Stimulated activated CD8-positive, alpha-beta memory T cell treated with anti-CD3 and anti-CD28 coated beads, Interleukin-15, amount 100 ng/mL, for 48 hours (primary cell): Measurements from ENCODE around the gene TMEM14A.
"Not testable (repeated sequence)": the region's sequence is repeated elsewhere in the genome, so short reads cannot be mapped to it uniquely, and the experiment has no call there.

Source experiments
- DNase-seq, 2 donors: peaks; one replicate each; pipeline ENCODE4 v3.0.0-alpha.2; 2020; ENCODE audit warnings: low read depth in 2 of 2

The TMEM14A gene, protein sequence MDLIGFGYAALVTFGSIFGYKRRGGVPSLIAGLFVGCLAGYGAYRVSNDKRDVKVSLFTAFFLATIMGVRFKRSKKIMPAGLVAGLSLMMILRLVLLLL

DNA sequence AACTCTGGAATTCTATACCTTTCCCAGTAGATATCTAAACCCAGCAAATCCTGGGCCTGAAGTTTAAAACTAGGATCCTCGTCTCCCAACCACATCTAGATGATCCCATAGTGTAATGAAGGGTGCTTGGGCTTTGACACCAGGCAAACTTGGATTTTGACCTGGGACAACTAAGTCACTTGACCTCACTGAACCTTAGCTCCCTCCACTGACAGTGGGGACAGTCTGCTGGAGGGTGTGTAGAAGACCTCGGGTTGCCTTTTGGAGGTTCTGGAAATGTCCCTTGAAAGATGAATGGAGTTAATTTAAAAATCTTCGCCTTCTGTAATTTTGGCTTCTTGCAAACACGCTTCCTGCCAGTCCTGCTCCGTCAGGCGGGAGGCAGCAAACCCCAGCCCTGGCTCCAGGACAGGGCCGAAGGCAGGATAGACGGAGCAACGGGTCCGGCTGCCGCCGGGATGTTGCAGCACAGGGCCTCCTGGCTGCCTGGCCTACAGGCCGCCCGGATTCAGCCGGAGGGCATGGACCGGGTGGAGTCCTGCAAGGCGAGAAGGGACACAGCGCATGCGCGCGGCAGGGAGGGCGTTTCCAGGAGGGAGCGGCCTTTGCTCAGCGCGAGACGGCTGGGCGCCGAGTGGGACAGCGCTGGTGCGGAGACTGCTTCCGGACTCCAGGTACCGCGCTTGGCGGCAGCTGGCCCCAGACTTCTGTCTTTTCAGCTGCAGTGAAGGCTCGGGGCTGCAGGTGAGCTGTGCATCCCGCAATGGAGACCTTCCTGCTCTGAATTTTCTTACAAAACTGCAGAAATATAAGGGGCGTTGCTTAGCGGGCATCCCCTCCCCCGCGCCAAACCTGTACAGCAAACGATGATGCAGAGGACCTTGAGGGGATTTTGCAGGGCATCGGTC is at the start of gene TMEM14A:
TSS of gene TMEM14A (plus strand) at position 612 of the 908 bp plus-strand sequence. CDS start 5,990 bp downstream, outside the sequence.
- peak; percentile 88 to 89 for DNase-seq

DNA sequence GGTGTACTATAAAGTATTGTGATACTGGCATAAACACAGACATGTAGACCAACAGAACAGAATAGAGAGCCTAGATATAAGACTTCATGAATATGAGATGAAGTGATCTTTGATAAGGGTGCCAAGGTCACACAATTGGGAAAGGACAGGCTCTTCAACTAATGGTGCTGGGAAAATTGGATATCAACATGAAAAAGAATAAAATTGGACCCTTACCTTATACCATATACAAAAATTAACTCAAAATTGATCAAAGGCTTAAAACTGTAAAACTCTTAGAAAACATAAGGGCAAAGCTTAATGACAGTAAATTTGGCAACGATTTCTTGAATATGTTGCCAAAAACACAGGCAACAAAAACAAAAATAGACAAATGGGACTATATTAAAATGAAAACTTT is 49.3 kb upstream of the TMEM14A start:
- no peak for DNase-seq

DNA sequence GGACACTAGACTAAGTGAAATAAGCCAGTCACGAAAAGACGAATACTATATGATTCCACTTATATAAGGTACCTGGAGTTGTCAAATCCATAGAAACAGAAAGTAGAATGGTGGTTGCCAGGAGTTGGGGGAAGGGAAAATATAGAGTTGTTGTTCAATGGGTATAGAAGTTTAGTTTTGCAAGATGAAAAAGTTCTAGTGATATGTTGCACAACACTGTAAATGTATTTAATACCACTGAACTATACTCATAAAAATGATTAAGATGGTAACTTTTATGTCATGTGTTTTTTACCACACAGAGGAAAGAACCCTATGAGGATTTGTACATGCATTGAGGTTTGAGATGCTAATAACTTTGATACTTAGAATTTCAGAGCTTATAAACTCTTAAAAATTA is 48.1 kb upstream of the TMEM14A start:
- DNase-seq = no peak

DNA sequence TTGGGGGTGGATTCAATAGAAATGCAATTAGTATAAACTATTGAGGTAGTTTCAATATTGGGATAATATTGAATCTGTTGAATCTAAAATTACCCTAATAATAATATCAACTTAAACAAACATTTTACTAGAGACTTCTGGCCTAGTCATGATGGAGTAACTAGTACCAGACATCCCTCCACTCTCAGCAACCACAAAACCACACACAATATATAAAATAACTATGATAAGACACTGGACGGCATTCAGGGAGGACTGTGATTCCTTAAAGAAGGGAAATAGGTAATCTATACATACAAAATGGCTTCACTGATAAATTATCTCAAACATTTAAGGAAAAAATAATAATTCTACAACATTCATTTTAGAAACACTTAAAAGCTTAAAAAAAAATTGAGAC is 38.9 kb upstream of the TMEM14A start:
- DNase-seq = no peak

DNA sequence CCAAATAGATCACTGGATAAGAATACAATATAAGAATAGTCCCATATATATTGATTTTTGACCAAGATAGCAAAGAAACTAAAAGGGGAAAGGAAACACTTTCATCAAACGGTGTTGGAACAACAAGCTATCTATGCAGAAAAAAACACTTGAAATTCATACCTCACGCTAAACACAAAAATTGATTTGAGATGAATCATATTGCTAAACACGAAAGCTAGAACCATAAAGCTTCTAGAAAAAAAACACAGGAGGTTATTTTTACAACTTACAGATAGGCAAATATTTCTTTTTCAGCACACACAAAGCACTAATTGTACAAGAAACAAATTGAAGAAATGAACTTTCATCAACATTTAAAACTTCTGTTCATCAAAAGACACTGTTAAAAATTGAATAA is 36.7 kb upstream of the TMEM14A start:
- no peak for DNase-seq

DNA sequence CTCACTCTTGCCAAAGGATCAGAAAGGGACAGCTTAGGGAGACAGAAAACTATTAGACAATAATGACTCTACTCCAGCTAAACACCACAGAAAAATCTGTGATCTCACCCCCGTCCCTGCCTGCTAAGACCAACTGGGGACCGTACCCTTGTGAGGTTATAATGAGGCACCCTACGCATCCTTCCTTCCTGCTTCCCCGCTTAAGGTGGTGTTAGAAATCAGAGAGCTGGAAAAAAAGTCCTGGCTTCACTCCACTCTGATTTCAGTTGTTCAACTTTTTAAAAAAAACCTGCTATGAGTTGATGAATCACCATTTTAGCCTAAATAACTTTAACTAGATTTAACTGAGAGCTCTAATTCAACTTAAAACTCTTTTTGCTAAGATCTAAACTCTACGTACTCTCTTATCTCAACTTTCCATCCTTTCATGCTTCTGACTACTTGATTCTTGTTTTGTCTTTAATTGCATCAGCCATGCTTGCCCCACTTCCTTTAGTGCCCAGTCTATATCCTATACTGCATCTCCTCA is 35.8 kb upstream of the TMEM14A start:
- DNase-seq = peak in 1 of 2 donors; percentile 9

DNA sequence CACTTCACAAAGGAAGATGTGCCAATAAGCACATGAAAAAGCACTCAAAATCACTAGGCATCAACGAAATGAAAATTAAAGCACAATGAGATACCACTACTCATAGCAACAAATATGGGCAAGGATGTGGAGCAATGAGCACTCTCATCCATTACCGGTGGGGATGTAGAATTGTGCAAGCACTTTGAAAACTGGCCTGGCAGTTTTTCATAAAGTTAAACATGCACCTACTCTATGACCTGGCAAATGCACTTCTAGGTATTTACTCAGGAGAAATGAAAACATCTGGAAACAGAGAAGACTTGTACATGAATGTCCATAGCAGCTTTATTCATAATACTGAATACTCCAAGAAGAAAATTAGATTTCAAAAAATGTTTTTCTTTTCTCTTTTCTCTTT is 34.1 kb upstream of the TMEM14A start:
- no peak for DNase-seq

DNA sequence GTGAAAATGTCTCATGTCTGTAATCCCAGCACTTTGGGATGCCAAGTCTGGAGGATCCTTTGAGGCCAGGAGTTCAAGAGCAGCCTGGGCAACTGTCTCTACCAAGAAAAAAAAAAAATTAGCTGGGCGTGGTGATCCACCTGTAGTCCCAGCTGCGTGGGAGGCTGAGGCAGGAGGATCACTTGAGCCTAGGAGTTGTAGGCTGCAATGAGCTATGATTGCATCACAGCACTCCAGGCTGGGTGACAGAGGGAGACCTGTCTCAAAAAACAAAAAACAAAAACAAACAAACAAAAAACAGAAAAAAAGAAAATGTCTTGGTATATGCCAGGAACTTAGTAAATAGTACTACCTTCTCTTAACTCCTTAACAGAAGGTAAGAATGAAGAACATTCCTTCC is 31.4 kb upstream of the TMEM14A start:
- DNase-seq = no peak

DNA sequence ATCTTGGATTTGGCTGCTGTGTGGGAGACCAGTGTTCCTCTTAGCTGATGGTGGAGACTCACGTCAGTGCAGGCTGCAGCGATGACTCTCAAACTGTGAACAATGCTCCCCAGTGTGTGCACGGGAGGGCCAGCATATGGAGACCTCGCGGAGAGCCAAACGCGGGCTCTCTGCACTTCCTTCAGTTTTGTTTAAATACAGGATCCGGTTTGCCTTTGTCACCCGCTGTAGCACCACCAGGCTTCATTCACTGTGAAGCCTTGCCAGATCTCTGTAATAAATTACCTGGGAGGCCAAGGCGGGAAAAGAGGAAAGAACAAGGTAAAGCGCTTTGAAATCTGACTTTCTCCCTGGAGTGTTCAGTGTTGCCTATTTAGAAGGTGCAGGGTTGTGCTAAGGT is 30.7 kb upstream of the TMEM14A start:
- no peak for DNase-seq

DNA sequence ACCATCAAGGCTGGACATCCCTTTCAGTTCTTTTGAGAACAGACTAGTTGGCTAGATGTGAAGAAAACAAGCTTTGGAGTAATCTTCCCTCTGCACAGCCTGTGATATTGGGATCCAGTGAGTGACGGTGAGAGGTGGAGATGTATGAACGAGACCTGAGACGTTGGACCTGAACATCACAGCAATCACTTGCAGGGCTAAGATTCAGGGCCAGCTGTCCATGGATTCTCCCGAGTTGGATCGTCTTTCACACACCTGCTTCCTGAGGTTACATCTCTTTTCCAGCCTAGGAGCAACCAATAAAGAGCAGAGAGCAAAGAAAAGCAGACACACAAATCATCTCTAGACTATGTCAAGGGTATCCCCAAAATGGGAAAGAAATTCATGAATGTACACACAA is 30.0 kb upstream of the TMEM14A start:
- no peak for DNase-seq

DNA sequence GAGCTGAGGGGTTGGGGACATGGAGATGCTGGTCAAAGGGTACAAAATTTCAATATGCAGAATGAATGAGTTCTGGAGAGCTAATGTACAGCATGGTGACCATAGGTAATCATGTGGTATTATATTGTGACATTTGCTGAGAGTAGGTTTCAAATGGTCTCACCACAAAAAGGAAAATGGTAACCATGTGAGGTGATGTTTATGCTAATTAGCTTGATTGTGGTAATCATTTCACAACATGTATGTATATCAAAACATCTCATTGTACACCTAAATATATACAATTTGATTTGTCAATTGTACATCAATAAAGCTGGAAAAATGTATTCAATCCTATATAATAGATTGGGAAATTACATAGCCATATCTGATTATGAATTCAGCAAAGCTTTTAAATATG is 29.5 kb upstream of the TMEM14A start:
- no peak for DNase-seq

DNA sequence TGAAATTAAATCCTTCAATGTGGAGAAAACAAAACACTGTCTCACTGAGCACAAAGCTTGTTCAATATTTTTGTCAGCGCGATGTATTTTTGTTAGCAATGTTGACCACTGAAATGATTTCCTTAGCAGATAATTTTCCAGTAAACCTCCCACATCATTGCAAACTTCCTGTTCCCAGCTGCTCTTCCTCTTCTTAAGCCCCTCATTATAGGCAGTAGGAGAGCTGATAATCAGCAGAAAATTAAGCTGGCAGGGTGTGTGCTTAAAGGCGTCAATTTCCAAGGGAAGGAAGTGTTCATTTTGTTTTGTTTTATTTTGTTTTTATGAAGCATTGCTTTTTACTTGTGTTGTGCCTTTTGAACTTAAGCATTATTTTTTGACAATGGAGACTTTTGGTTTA is 29.1 kb upstream of the TMEM14A start:
- DNase-seq = no peak

DNA sequence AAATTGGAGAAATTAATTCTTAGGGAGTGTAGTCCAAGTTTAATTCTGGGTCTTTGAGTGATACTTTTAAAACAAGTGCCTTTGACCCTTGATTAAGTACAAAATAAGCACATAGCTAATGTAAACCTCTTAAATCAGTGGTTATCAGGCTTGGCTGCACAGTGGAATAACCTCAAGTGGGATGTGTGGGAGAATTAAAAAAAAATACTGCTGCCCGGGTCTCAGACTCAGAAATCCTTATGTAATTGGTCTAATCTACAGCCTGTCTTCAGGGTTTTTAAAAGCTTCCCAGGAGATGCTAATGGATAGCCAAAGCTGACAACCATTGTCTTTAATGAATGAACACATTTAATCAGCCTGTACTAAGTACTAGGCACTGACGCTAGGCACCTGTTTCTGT is 28.5 kb upstream of the TMEM14A start:
- no peak for DNase-seq

DNA sequence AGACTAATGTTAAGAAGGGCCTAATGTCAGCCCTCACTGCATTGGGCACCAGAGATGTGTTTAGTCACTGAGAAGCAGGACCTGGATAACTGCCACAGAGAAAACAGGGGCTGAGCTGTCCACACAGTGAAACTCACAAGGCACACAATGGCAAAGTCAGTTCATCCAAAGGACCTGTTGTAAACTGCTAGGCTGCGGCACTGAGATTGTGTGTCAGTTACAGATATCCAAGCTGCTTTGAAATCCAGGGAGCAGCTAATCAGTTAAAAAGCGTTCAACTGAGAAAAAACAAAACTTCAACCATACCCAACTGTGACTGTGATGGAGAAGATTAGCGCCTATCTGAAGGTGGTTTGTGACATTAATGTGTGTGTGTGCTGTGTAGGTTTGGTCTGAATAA is 27.8 kb upstream of the TMEM14A start:
- DNase-seq = no peak

DNA sequence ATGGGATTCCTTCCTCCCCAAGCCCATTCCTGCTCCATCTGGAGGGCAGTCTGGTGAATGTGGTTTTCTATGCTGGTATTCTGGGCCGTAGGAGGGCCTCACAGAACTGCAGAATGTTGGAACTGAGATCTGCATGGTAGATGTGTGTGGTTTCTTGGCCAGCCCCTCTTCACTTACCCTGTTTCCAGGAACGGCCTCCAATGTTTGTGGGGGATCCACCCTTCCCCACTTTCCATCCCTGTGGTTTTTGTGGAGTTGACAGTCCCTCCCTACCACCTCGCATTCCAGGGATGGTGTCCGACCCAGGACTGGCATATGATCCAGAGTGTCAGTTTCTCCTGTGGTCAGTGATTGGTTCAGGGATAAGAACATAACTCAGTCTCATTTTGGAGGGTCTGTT is 26.7 kb upstream of the TMEM14A start:
- no peak for DNase-seq

DNA sequence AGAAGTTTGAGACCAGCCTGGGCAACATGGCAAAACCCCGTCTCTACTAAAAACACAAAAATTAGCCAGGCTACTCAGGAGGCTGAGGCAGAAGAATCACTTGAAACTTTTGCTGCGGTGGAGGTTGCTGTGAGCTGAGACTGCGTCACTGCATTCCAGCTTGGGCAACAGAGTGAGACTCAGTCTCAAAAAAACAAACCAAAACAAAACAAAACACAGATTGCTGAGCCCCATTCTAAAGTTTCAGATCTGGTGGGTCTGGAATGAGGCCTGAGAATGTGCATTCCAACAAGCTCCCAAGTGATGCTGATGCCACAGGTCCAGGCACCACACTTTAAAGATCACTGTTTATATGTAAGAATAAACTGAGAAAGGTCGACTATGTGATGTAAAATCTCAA is 24.9 kb upstream of the TMEM14A start:
- DNase-seq = no peak

DNA sequence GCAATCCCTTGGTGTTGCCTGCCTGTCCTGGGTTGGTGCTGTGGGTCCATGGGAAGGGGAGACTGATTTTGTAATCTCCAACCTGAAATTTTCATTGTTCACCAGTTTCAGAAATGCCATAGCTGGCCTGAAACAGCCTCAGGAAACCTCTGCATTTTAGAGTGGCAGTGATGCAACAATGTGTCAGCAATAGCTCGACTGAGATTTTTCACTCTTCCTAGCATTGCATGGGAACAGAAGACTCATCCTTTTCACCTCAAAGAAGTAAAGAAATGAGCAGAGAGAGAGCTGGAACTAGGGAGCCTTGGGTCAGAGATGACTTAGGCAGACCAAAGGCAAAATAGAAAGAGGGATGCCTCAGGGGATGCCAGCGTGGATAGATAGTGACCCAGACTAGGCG is 23.7 kb upstream of the TMEM14A start:
- no peak for DNase-seq

DNA sequence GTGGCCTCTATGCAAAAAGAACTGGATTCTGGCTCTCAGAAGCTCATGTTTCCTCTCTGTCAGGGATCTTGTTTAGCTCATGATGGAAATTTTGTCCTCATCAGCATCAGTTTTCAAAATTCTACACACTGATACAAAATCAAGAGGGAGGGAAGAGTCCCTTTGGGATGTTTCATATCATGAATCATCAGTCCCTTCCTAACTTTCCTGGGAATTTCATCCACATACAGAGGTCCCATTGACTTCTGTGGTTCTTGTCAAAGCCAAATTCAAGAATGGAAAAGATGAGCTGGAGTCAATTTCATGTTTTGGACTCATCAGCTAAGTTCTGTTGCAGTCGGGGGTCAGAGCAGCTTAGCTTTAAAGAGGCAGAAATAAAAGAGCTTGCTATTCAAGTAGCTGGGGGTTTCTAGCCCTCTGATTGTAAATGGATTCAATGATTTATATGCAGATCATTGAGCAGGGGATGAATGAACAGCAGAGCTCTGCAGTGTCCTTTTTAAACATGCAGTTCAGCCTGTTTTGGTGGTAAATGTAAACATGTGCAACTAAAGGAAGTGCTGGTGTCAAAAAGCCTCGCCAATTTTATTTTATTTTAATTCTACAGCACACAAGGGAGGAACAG is 21.3 kb upstream of the TMEM14A start:
- DNase-seq = no peak

DNA sequence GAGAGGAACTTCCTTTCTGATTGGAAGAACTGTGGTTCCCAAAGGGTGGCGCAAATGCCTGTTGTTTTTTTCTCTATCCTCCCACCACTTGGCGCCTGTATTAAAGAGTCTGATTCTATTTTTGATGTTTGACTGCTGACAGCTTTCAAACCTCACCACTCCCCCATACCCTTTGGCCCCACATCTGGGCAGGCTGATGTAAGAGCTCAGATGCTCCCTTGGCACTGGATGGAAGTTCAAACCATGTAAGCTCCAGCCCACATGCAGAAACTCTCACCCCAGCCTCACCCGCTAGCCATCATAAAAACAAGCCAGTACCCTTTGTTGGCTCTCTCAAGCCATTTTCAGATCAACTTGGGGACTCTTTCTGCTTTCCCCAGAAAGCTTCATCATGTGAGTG is 20.0 kb upstream of the TMEM14A start:
- no peak for DNase-seq

DNA sequence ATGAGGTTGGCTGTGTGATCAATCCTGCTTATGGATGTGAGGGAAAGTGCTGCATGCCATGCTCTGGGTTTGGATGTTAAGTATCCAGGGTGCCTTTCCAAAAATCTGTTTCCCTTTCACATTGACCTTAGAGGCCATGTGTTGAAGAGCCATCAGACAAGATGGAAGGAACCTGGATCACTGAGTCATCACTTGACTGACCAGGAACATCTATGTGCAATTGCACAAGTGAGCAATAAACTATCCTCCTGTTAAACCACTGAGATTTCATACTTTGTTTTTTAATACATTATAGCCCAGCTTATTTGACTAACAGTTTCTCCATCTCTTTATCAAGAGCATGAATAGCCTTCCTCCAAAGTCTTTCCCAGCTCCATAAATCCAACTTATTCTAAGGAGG is 17.8 kb upstream of the TMEM14A start:
- no peak for DNase-seq

DNA sequence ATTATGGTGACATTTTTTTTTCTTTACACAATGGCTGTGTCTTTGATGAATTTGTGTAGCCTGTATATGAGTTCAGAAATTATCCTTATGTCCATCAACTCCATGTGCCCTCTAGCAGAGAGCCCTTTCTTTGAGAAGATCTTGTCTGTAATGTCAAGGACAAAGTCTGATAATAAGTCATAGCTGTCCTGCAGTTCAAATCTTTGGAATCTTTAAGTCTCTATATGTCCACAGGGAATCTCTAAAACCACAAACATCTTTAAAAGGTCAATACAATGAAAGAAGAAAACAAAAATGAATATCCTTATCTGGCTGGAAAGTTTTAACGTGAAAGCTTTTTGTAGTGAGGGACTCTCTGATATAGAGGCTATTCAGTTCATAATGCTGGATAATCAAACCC is 16.9 kb upstream of the TMEM14A start:
- no peak for DNase-seq

DNA sequence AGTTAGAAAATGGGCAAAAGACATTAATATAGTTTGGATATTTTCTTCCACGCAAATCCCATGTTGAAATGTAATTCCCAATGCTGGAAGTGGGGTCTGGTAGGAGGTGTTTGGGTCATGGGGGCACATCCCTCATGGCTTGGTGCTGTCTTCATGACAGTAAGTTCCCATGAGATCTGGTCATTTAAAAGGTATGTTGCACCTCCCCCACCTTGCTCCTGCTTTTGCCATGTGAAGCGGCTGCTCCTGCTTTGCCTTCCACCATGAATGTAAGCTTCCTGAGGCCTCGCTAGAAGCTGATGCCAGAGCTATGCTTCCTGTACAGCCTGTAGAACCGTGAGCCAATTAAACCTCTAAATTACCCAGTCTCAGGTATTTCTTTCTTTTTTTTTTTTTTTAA is 16.3 kb upstream of the TMEM14A start:
- no peak for DNase-seq

DNA sequence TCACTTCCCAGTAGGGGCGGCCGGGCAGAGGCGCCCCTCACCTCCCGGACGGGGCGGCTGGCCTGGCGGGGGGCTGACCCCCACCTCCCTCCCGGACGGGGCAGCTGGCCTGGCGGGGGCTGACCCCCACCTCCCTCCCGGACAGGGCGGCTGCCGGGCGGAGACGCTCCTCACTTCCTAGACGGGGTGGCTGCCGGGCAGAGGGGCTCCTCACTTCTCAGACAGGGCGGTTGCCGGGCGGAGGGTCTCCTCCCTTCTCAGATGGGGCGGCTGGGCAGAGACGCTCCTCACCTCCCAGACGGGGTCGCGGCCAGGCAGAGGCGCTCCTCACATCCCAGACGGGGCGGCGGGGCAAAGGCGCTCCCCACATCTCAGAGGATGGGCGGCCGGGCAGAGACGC is 15.0 kb upstream of the TMEM14A start:
- DNase-seq = not testable (repeated sequence)
